ES-I3 (cell line): ENCODE data around the gene RALB.
"Not testable (repeated sequence)": the region's sequence is repeated elsewhere in the genome, so short reads cannot be mapped to it uniquely, and the experiment has no call there.

ENCODE experiments used
- H3K36me3 ChIP-seq: 2 replicates; pipeline ENCODE4 v1.6.1; 2013; ENCODE audit warnings: mild to moderate bottlenecking, low read length, control low read depth, moderate library complexity; ENCODE audit not compliant: insufficient read depth
- H3K4me1 ChIP-seq: 2 replicates; pipeline ENCODE4 v1.6.1; 2013; ENCODE audit warnings: mild to moderate bottlenecking, control low read depth, low read length; ENCODE audit not compliant: insufficient read depth
- H3K9ac ChIP-seq: 2 replicates; pipeline ENCODE4 v1.6.1; 2013; ENCODE audit warnings: low read depth, mild to moderate bottlenecking, low read length, moderate library complexity
- H3K9me3 ChIP-seq: 2 replicates; pipeline ENCODE4 v1.6.1; 2013; ENCODE audit warnings: mild to moderate bottlenecking, low read length, moderate library complexity; ENCODE audit not compliant: control insufficient read depth, insufficient read depth

The RALB gene

DNA sequence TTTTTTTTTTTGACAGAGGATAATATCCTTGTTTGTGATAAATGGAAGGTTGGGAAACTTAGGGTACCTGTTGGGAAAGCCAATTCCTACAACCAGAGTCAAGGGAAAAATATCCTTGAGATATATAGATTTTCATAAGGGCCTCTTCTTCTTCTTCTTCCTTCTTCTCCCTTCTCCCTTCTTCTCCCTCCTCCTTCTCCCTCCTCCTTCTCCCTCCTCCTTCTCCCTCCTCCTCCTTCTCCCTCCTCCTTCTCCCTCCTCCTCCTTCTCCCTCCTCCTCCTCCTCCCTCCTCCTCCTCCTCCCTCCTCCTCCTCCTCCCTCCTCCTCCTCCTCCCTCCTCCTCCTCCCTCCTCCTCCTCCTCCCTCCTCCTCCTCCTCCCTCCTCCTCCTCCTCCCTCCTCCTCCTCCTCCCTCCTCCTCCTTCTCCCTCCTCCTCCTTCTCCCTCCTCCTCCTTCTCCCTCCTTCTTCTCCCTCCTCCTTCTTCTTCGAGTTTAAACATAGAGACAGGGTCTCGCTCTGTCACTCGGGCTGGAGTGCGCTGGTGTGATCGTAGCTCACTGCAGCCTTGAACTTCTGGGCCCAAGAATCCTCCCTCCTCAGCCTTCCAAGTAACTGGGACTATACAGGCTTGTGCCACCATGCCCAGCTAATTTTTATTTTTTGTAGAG, 68.4 kb downstream of the RALB start:
- not testable (repeated sequence) for H3K36me3 ChIP-seq, H3K9me3 ChIP-seq, H3K4me1 ChIP-seq, H3K9ac ChIP-seq

DNA sequence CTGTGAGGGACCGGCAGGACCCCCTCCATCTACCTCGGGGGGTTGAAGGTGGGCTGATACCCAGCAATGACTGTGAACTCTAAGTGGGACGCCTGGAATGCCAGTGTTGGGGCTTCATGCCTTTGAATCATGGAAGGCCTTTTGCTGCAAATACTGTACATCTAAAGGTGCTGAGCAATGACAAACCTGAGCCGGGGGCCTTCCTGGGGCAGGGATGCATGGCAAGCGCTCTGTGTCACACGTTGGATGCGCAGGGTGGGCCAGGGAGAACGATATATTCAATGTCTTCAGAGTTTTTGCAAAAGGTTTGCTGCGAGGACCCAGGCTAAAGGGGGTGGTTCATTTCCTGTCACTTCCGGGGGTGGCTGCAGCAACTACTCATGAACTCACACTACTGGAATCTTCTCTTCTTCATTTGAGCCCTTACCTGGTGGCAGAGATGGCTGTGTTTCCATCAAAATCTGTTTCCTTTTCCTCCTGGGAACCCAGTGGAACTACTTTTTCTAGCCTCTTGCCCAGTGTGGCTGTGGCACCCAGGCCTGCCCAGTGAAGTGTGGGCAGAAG, 69.2 kb downstream of the RALB start:
- H3K4me1 ChIP-seq = 0 out of 2 replicates have a peak, but pooled peaks cover 3% of the 10 kb centered on the region
- H3K36me3 ChIP-seq = no peaks in the 10 kb centered on the region
- H3K9ac ChIP-seq = no peak overlapping the region
- no peaks in the 10 kb centered on the region for H3K9me3 ChIP-seq

DNA sequence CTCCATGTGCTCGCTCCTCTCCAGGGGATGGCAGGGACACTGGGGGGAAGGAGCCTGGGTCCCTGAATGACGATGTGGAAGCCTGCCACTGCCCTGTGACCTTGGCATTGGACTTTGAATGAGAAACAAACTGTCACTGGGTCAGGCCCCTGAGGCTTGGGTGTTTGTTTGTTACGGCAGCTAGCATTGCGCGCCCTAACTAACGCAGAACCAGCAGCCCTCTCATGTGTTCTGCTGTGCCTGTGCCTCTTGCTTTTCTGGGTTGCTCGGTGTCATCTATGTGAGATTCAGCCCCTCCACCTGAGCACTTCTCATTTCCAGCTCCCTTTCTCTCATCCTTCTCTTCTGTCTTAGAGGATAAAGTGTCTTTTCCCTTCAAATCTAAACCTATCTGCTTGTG, 69.7 kb downstream of the RALB start:
- Histone ChIP-seq H3K9me3 (no peaks in the 10 kb centered on the region), H3K36me3 (no peaks in the 10 kb centered on the region), H3K4me1 (0 out of 2 replicates have a peak, but pooled peaks cover 3% of the 10 kb centered on the region), H3K9ac (no peak overlapping the region)

DNA sequence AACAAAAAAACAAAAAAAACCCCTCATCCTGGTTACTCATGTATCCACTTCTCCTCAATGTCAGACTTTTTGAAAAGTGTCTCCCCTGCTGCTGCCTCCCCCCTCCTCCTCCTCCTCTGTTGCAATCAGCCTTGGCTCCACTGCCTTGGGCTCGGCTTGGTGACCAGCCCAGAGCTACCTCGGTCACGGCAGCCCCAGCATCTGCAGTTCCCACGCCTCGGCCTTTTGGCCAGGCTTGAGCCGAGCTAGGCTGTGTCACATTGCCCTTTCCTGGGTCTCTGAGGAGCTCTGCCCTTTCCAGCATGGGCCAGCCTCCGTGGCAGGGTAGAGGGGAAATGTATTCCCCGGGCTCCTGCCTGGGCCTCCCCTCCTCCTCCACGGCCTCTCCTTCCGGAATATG, 70.6 kb downstream of the RALB start:
- no peak overlapping the region for H3K9ac ChIP-seq
- 0 out of 2 replicates have a peak, but pooled peaks cover 3% of the 10 kb centered on the region for H3K4me1 ChIP-seq
- H3K9me3 ChIP-seq = no peaks in the 10 kb centered on the region
- H3K36me3 ChIP-seq = no peaks in the 10 kb centered on the region

DNA sequence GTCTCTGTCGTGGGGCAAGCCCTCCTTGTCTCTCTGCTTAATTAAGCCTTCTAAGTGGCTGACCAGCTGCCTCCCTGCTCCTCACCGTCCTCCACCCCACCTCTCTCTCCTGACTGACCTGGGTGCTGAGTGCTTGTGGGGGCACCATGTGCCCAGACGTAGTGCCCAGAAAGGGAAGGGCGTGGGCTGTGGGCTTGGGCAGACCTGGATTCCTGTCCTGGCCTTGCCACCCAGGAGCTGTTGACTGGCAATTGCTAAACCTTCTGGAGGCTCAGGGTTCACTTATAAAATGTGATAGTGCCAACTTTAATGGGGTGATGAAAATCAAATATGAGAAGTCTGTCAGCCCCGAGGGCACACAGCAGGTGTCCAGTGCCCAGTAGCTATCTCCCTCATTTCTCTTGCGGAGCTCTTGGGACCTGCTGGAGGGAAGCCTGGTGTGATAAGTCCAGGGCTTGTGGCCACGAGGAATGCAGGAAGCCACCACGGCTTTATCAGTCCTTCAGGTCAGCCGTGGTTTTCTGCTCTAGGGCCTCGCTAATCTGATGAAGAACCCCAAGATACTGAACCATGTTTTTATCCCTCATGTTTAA, 71.3 kb downstream of the RALB start:
- Histone ChIP-seq H3K9ac (no peak overlapping the region), H3K36me3 (no peaks in the 10 kb centered on the region), H3K9me3 (no peaks in the 10 kb centered on the region), H3K4me1 (0 out of 2 replicates have a peak, but pooled peaks cover 3% of the 10 kb centered on the region)

DNA sequence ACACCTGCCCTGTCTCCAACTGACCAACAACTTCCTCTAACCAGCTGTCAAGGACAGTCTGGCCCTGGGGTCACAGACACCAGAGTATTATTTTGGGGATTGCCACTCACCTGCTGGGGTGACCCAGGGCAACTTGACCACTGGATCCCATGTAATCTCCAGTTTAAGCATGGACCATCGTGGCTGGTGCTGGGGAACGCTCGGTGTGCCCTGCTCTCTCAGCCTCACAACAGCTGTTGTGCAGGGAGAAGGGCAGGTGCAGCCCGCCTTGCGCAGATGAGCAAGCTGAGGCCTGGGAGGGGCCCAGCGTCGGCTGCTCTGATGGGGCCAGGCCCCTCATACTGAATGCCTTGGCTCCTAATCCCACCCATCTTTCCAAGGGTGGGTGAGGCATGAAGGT, 72.3 kb downstream of the RALB start:
- no peaks in the 10 kb centered on the region for H3K9me3 ChIP-seq
- H3K4me1 ChIP-seq = no peaks in the 10 kb centered on the region
- no peaks in the 10 kb centered on the region for H3K36me3 ChIP-seq
- H3K9ac ChIP-seq = no peak overlapping the region

DNA sequence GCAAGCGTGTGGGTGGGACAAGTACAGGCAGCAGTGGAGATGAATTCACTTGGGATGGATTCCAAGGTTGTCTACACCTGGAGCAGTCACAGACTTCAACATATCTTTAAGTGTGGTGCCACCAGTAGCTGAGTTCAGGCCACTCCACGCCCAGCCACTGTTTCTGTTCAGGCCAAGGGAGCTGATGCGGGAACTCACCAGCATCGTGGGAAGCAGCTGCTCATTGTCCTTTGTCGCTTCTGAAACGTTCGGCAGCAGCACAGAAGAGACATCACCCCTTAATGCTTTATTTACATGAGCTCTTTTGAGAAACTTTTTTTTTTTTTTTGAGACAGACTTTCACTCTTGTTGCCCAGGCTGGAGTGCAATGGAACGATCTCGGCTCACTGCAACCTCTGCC, 73.4 kb downstream of the RALB start:
- no peak overlapping the region for H3K9ac ChIP-seq
- H3K9me3 ChIP-seq = no peaks in the 10 kb centered on the region
- H3K36me3 ChIP-seq = no peaks in the 10 kb centered on the region
- H3K4me1 ChIP-seq = no peaks in the 10 kb centered on the region

DNA sequence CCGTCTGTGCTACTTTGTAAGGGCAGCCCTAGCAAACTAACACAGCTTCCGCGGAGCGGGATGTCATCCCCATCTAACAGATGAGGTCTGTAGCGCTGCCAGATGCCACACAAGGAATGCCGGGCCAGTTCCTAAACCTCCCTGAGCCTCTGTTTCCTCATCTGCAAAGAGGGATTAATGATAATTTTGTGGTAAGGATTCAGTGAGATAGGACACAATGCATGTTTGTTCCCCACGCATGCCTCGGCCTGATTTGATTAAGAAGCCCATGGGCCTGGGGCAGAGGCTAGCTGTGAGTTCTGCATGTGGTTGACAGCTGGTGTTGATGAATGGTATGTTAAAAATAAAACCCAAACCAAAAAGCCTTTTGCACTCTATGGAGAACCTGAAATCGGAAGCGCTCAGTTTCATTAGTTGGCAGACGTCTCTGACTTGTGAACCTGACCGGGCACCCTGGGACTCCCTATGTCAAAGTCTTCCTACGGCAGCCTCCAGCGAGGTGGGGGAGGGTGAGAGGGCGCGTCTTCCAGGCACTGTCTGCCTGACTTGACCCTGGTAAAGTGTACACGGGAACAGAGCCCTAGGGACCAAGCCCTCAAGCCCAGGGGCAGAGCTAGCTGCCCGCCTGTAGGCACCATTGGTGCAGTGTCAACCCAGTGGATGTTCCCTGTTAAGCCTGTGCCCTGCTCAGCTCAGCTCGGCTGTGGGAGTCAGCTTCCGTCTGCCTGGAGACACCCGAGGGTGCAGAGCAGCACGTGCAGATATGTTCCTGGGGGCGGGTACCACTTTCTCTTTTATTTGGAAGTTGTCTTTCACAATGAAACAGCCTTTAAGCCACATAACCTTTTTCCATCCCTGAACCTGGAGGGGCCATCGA, 78.5 kb downstream of the RALB start:
- Histone ChIP-seq H3K4me1 (no peaks in the 10 kb centered on the region), H3K9me3 (no peaks in the 10 kb centered on the region), H3K9ac (no peak overlapping the region), H3K36me3 (no peaks in the 10 kb centered on the region)

DNA sequence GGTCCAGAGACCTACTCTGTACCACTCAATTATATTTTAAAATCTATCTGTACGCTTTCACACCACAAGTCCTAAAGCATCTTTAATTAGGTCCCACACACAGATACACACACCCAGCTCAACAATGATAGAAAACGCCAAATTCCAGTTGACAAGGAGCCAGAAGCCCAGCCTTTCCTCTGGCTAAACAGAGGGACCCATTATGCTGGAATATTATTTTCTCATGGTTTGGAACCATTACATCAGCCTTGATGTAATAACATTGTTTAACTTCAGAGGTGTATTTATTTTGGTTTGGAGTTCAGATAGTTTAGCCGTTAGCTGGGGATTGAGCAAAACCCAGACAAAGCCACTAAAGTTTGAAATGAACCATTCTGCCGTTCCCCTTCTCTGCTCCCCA, 79.3 kb downstream of the RALB start:
- Histone ChIP-seq H3K9ac (no peak overlapping the region), H3K9me3 (no peaks in the 10 kb centered on the region), H3K4me1 (no peaks in the 10 kb centered on the region), H3K36me3 (no peaks in the 10 kb centered on the region)

DNA sequence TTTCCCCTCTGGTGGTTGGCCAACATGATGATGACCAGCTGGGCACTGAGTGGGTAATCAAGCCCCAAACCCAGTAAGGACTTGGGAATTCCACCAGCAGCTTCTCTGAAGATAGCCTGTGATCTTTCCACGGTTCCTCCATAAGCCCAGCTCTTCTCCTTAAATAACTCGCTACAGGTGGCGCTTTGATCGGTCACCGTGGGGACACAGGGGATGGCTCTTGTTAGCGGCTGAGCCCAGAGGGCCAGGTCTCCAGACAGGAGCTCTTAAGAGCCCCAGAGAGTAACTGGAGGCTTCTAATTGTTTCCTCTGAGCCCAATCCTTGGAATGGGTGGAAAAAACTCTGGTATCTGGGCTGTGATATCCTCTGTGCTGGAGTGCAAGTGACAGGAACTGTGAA, 79.7 kb downstream of the RALB start:
- H3K4me1 ChIP-seq = no peaks in the 10 kb centered on the region
- H3K9ac ChIP-seq = no peak overlapping the region
- H3K36me3 ChIP-seq = no peaks in the 10 kb centered on the region
- no peaks in the 10 kb centered on the region for H3K9me3 ChIP-seq

DNA sequence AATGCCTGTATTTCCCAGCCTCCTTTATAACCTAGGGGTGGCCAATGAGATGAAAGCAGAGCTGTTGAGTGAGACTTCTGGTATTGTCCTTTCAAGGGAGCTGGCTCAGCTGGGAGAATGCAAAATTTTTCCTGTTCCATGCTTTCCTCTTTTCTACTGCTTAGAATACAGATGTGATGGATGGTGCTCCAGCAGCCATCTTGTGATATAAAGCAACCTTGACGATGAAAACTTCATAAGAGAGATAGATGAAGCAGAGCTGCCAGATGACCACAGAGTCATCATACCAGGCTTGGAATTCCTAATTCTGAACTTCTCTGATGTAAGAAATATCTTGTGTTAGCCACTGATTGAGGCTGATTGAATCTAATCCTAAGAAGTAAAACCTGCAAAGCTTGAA, 81.4 kb downstream of the RALB start:
- H3K9me3 ChIP-seq = no peaks in the 10 kb centered on the region
- no peak overlapping the region for H3K9ac ChIP-seq
- H3K4me1 ChIP-seq = no peaks in the 10 kb centered on the region
- H3K36me3 ChIP-seq = no peaks in the 10 kb centered on the region

DNA sequence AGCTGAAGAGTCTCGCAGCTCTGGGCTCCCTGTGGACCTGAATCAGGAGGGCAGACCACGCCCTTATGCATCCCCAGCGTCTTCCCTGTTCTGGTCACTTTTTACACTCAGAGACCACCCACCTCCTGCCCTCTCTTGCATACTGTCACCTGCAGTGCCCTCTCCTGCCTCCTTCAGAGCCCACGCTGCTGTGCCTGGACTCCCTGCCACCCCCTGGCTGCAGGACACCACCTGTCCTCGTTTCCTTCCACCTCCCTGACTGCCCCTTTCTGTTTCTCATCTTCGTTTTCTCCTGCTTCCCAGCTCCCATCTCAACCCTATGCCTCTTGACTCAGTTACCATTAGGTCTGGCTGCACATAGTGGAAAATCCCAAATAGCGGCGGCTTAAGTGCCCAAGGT, 84.1 kb downstream of the RALB start:
- Histone ChIP-seq H3K4me1 (no peaks in the 10 kb centered on the region), H3K9ac (no peak overlapping the region), H3K9me3 (no peaks in the 10 kb centered on the region), H3K36me3 (no peaks in the 10 kb centered on the region)

DNA sequence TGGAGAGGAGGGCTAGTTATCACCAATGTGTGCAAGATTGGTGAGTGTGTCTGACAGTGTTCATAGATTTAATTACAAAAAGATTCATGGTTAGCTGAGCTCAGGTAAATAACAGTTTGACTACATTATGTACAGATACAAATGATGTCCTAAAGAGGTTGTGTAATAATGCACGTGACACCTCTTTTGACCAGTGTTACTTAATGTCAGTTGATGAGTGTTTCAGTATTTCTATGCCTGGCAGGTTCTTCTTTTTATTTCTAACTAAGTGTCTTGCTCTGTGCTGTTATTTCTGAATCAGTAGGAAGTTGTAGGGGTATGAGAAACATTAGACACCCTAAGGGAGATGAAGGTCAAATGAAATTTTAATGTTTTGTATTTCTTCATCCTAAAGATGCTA, 85.4 kb downstream of the RALB start:
- H3K9ac ChIP-seq = no peak overlapping the region
- H3K36me3 ChIP-seq = no peaks in the 10 kb centered on the region
- no peaks in the 10 kb centered on the region for H3K4me1 ChIP-seq
- no peaks in the 10 kb centered on the region for H3K9me3 ChIP-seq

DNA sequence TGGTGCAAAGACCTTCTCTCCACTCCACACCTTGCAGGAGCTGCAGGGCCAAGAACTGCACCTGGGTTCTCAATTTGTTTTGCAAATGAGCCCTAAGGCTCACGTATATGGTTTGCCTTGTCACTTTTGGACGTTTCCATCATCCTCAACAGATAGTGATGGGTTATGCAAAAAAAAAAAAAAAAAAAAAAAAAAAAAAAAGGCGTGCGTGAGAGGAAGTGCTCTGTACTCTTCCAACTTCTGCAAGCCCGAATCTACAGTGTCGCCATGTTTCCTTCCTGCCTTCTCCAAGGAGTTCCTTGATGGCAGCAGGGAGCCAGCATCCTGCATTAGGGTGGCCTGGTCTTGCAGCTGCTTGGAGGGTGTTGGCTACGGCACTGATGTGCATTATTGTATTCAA, 89.3 kb downstream of the RALB start:
- H3K36me3 ChIP-seq = no peaks in the 10 kb centered on the region
- H3K4me1 ChIP-seq = no peaks in the 10 kb centered on the region; the same call in 1 of the 2 replicates
- H3K9ac ChIP-seq = no peak overlapping the region
- H3K9me3 ChIP-seq = no peaks in the 10 kb centered on the region
